Stimulated activated CD4-positive, alpha-beta T cell treated with anti-CD3 and anti-CD28 coated beads, Interleukin-2, amount 100 ng/mL, for 4 hours (primary cell): ENCODE measurements around the gene ACADVL.
A peak's percentile ranks its signal among the peaks of the same experiment; 100 is the strongest.
"Not testable (repeated sequence)": the region's sequence is repeated elsewhere in the genome, so short reads cannot be mapped to it uniquely, and the experiment has no call there.

ENCODE experiments used
- DNase-seq: peaks from one replicate; pipeline ENCODE4 v3.0.0-alpha.2; 2020; ENCODE audit warnings: low read depth

Gene ACADVL

GRCh38 chr17:7219812-7220592 lies at the start of gene ACADVL, which contains the start of gene DLG4:
ACADVL (plus strand) TSS chr17:7219938; CDS start chr17:7219985, 47 bp downstream.
DLG4 (minus strand) TSS chr17:7219836.
- peak; percentile 60 for DNase-seq

GRCh38 chr17:7172522-7173191 lies 47.1 kb upstream of the ACADVL start:
- DNase-seq = not testable (repeated sequence)

- no peak for DNase-seq
Measured at GRCh38 chr17:7173687-7174602, 45.8 kb upstream of the ACADVL start.

DNA sequence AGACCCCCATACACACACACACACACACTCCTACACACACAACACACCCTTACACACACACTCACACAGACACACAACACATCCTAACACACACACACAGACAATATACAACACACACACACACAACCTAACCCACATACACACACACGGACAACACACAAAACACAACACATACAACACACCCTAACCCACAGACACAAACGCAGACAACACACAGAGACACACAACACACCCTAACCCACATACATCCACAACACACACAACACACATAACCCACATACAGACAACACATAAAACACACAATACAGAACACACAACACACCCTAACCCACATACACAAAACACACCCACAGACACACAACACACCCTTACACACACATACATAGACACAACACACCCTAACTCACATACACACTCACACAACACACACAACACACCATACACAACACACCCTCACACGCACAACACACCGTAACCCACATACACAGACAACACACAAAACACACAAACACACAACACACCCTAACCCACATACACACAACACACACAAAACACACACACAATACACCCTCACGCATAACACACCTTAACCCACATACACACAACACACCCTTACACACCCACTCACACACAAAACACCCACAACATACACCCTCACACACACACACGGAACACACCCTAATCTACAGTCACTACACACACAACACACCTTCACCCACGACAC lies 45.0 kb upstream of the ACADVL start:
- DNase-seq = no peak

DNA sequence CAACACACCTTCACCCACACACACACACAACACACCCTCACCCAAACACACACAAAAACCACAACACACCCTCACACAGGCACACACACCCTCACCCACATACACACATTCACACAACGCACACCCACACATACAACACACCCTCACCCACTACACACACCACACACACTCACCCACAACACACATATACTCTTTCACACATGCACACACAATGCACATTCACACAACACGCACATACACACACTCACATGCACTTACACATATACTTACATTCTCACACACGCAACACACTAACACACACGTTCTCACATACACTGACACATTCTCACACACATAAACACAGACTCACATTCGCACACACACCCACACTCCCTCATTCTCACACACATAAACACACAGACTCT lies 44.4 kb upstream of the ACADVL start:
- no peak for DNase-seq

DNA sequence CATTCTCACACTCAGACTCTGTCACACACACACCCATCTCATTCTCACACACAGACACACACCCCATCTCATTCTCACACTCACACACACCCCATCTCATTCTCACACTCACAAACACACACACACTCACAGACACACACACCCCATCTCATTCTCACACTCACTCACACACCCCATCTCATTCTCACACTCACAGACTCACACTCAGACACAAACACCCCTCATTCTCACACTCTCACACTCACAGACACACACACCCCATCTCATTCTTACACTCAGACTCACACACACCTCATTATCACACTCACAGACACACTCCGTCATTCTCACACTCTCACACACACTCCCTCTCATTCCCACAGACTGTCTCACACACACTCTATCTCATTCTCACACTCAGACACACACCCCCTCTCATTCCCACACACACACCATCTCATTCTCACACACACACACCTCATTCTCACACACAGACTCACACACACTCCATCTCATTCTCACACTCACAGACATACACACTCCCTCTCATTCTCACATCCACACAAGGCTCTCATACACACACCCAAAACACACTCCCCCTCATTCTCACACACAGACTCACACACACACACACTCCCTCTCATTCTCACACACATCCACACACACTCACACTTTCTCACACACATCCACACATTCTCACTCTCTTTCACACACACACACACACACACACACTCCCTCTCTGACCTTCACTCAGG lies 43.5 kb upstream of the ACADVL start:
- no peak for DNase-seq

GRCh38 chr17:7176841-7177190 lies 42.9 kb upstream of the ACADVL start:
- DNase-seq = no peak

DNA sequence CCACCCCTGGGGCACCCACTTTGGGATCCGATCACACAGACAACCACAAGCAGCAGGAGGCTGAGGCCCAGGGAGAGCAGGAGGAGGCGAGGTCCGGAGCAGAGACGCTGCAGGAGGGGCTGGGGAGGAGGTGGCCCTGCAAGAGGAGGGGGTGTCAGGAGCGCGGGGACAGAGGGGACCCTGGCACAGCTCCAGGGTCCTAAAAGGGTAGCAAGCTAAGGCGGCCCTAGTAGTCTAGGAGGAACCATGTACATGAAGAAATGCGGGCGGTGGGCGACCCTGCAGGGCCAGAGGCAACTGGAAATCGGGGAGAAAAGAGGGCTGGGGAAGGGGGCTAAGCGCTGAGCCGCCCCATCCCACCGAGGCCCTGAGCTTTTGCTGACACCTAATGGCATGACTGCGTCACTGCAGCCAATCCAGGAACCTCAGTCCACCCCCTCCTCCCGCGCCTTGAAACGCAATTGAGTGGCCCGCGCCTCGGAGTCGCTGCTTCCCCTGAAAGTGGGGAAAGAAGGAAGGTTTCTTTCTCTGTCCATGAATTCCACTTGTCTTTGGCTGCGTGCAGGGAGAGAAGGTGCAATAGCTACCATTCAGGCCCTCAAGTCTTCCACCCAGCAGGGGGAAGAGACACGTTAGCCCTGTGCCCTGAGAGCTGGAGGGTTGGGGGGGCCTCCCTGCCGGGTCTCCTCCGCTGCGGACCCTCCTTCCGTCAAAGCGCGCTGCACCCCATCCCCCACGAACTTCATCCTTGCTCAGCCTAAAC lies 42.4 kb upstream of the ACADVL start:
- DNase-seq = peak; percentile 56

DNA sequence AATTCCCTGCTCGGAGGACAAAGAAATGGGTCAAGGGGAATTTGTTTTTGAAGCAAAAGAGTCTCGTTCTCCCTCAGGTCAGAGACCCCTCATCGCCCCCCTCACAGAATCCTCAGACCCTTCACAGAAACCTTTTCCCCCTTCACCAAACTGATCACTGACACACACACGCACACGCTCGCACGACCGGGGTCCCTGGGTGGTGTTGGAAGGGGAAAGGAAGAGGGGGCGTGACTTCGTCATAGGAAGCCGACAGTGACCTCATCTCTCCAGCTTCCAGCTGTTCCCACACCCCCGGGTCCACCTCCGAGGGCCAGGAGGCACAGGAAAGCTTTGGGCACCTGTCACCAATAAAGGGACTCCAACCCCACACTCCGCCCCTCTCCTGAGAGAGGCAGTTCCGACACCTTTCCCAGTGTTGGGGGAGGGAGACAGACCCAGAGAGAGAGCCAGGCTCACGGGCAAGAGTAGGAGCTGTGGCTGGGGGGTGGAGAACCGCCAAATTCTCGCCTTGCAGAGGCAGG lies 41.7 kb upstream of the ACADVL start:
- DNase-seq = no peak

DNA sequence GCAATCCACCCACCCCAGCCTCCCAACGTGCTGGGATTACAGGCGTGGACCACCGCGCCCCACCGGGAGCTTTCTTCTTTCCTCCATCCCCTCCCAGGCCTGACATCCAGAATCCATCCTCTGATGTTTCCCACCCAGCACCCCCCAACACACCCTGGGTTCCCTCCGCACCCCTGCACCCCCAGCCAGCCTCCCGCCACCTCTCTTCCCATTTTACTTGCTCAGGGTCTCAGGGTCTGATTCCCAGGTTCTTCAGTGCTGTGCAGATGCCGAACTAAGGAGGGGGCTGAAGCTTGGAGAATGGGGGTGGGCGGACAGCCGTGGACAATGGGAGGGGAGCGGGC lies 40.8 kb upstream of the ACADVL start:
- DNase-seq = no peak

GRCh38 chr17:7179317-7180254 lies 40.2 kb upstream of the ACADVL start, which contains the start of gene ASGR1:
ASGR1 (minus strand) TSS chr17:7179370; CDS start chr17:7178563, 807 bp downstream.
- DNase-seq = no peak

GRCh38 chr17:7182101-7182500 lies 37.6 kb upstream of the ACADVL start:
- not testable (repeated sequence) for DNase-seq

DNA sequence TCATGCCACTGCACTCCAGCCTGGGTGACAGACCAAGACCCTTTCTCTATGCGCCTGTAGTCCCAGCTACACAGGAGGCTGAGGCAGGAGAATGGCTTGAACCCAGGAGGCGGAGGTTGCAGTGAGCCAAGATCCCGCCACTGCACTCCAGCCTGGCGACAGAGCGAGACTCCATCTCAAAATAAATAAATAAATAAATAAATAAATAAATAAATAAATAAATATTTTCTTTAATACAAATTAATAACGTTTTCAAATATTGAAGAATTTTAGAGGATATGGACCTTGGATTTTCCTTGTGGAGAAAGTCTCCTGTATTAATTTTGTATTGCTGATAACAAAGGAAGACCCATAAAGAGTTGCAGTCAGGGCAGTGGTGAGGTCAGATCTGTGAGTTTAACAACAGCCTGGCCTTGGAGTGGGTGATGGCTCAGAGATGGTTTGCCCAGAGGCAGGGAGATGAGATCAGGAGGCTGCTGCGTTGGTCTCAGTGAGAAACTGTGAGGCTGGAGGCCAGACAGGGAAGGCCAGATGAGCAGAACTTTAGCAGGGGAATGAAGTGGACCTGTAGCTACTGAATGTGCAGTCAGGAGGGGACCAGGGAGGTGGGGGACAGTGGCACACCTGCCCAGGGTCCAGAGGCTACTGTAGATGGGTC lies 36.2 kb upstream of the ACADVL start:
- no peak for DNase-seq

GRCh38 chr17:7184091-7184488 lies 35.6 kb upstream of the ACADVL start:
- no peak for DNase-seq

GRCh38 chr17:7184647-7185046 lies 35.1 kb upstream of the ACADVL start:
- DNase-seq = no peak

DNA sequence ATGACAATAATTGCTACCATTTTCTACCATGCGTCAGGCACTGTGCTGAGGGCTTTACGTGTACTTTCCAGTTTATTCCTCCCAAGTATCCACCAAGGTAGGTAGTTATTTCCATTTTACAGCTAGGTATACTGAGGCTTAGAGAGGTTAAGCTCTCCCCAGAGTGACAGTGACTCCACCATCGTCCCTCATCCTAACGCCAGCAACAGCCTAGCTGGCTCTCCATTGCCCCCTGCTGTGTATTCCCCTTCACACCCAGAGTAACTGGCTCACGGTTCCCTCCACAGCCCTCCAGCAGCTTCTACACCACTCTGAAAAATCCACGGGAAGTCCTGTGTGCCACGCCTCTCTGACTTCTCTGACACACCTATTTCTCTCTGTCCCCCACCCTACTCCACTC lies 33.5 kb upstream of the ACADVL start:
- DNase-seq = no peak

GRCh38 chr17:7190276-7190917 lies 29.3 kb upstream of the ACADVL start:
- DNase-seq = no peak

DNA sequence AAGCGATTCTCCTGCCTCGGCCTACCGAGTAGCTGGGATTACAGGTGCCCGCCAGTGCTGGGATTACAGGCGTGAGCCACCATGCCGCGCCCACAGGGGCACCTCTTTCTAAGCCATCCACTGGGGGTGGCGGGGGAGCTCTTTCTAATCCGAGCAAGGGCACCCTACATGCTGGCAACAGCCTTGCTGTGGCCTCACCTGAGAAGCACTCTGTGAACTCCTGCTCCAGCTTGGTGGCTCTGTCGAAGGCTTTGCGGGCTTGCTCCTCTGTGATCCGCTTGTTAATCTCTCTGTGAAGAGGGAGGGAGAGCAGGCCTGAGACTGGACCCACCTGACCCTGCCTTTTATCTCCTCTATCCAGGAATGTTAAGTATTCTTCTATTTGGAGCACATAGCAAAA lies 28.7 kb upstream of the ACADVL start:
- DNase-seq = no peak
